ENCODE results near the gene MT3. TPM values are rescaled to one million over a fixed set of nuclear protein-coding genes. Genes with fewer than 3 reads are reported as not detected.

The MT3 gene
- total RNA-seq (ENCODE audit: low replicate concordance) = not detected in 2 replicates

GRCh38 chr16:56589141-56590039 is at the start of gene MT3:
Gene MT3, plus strand, starts transcription at chr16:56589528. Its CDS starts 63 bp downstream, at chr16:56589591.
- H3K27ac ChIP-seq = no peak within 1 kb of the TSS
- Mint-ChIP-seq H3K27me3 (ENCODE audit: insufficient read depth, low read depth) (peaks cover 42% of the 10 kb centered on the region), H3K9me3 (peaks cover 2% of the 10 kb centered on the region), H3K4me1 (peaks cover 6% of the 10 kb centered on the region), H3K4me3 (peak within 1 kb of the TSS; percentile 89), H3K27ac (no peak within 1 kb of the TSS), H3K36me3 (peaks cover 3% of the 10 kb centered on the region)
- peaks cover 3% of the 10 kb centered on the region for H3K4me1 ChIP-seq
- peak within 1 kb of the TSS; percentile 85 for H2AFZ ChIP-seq (replicated peaks)
- H3F3A ChIP-seq (ENCODE audit: low read depth) = no peaks in the 10 kb centered on the region
- DNase-seq (ENCODE audit: low spot score) = peak; percentile 85
- peak within 1 kb of the TSS; percentile 66 for H3K4me3 ChIP-seq
- H3K27me3 ChIP-seq = peaks cover 95% of the 10 kb centered on the region
- H3K79me2 ChIP-seq (ENCODE audit: low read depth) = no peaks in the 10 kb centered on the region
- H3K9ac ChIP-seq = no peak within 1 kb of the TSS
- TF ChIP-seq EZH2 (IDR thresholded peaks at IDR 0.05) (peak; percentile 82), EZH2phosphoT487 (IDR thresholded peaks at IDR 0.05) (peak; percentile 62)
- TF ChIP-seq, protein P1, sequence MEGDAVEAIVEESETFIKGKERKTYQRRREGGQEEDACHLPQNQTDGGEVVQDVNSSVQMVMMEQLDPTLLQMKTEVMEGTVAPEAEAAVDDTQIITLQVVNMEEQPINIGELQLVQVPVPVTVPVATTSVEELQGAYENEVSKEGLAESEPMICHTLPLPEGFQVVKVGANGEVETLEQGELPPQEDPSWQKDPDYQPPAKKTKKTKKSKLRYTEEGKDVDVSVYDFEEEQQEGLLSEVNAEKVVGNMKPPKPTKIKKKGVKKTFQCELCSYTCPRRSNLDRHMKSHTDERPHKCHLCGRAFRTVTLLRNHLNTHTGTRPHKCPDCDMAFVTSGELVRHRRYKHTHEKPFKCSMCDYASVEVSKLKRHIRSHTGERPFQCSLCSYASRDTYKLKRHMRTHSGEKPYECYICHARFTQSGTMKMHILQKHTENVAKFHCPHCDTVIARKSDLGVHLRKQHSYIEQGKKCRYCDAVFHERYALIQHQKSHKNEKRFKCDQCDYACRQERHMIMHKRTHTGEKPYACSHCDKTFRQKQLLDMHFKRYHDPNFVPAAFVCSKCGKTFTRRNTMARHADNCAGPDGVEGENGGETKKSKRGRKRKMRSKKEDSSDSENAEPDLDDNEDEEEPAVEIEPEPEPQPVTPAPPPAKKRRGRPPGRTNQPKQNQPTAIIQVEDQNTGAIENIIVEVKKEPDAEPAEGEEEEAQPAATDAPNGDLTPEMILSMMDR (IDR thresholded peaks at IDR 0.05) = no peak
- H4K20me1 ChIP-seq (ENCODE audit: low read depth) = peaks cover 11% of the 10 kb centered on the region
- no peaks in the 10 kb centered on the region for H3K9me3 ChIP-seq (ENCODE audit: low read depth)
- no peaks in the 10 kb centered on the region for H3K36me3 ChIP-seq
- H3K4me2 ChIP-seq = peak within 1 kb of the TSS; percentile 100

- Mint-ChIP-seq H3K4me3 (no peak overlapping the region), H3K27ac (no peak overlapping the region), H3K27me3 (ENCODE audit: insufficient read depth, low read depth) (peaks cover 6% of the 10 kb centered on the region), H3K9me3 (peaks cover 11% of the 10 kb centered on the region), H3K36me3 (no peaks in the 10 kb centered on the region), H3K4me1 (peaks cover 3% of the 10 kb centered on the region)
- no peak for TF ChIP-seq EZH2phosphoT487 (IDR thresholded peaks at IDR 0.05)
- TF ChIP-seq, protein P1 (IDR thresholded peaks at IDR 0.05) = no peak
- no peak for TF ChIP-seq EZH2 (IDR thresholded peaks at IDR 0.05)
- H3K9ac ChIP-seq = no peak overlapping the region
- H3K9me3 ChIP-seq (ENCODE audit: low read depth) = no peaks in the 10 kb centered on the region
- no peak for DNase-seq (ENCODE audit: low spot score)
- no peak overlapping the region for H2AFZ ChIP-seq (replicated peaks)
- H3K4me3 ChIP-seq = no peak overlapping the region
- no peaks in the 10 kb centered on the region for H3K79me2 ChIP-seq (ENCODE audit: low read depth)
- no peaks in the 10 kb centered on the region for H3K4me1 ChIP-seq
- H3K4me2 ChIP-seq = no peak overlapping the region
- peaks cover 2% of the 10 kb centered on the region for H3K27me3 ChIP-seq
- H4K20me1 ChIP-seq (ENCODE audit: low read depth) = no peaks in the 10 kb centered on the region
- no peaks in the 10 kb centered on the region for H3K36me3 ChIP-seq
- no peak overlapping the region for H3K27ac ChIP-seq
- H3F3A ChIP-seq (ENCODE audit: low read depth) = no peaks in the 10 kb centered on the region
Measured at GRCh38 chr16:56539656-56540055, 49.7 kb upstream of the MT3 start.

DNA sequence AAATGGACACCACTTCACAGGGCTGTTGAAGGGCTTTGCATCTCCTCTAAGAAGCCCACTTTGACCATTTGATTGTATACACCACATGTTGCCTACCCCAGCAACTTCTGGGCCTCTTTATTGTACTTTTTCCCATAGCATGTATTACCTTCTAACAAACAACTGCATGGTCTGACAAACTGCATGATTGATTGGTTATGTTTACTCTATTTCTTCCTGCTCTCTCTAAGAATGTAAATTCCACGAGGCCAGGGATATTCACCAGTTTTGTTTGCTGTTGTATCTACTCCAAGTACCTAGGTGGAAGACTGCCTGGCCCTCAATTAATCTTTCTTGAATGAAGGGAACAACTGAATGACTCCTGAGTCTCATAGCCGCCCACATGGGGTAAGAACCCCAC is 47.3 kb upstream of the MT3 start:
- H3K4me1 Mint-ChIP-seq = peaks cover 17% of the 10 kb centered on the region
- Histone ChIP-seq H3F3A (ENCODE audit: low read depth) (peaks cover 14% of the 10 kb centered on the region), H3K4me3 (no peak overlapping the region), H3K27ac (no peak overlapping the region), H3K27me3 (no peaks in the 10 kb centered on the region), H3K4me1 (peaks cover 6% of the 10 kb centered on the region), H3K36me3 (no peaks in the 10 kb centered on the region), H3K9ac (no peak overlapping the region), H4K20me1 (ENCODE audit: low read depth) (peaks cover 3% of the 10 kb centered on the region), H3K79me2 (ENCODE audit: low read depth) (no peaks in the 10 kb centered on the region), H3K4me2 (no peak overlapping the region), H3K9me3 (ENCODE audit: low read depth) (no peaks in the 10 kb centered on the region), H2AFZ (replicated peaks) (no peak overlapping the region)
- DNase-seq (ENCODE audit: low spot score) = no peak
- peaks cover 10% of the 10 kb centered on the region for H3K27me3 Mint-ChIP-seq (ENCODE audit: insufficient read depth, low read depth)
- no peaks in the 10 kb centered on the region for H3K36me3 Mint-ChIP-seq
- H3K4me3 Mint-ChIP-seq = no peak overlapping the region
- TF ChIP-seq EZH2 (IDR thresholded peaks at IDR 0.05) (no peak), EZH2phosphoT487 (IDR thresholded peaks at IDR 0.05) (no peak)
- TF ChIP-seq, protein P1 (IDR thresholded peaks at IDR 0.05) = no peak
- H3K27ac Mint-ChIP-seq = no peak overlapping the region
- H3K9me3 Mint-ChIP-seq = peaks cover 11% of the 10 kb centered on the region

Measured in neural progenitor cell (in vitro differentiated cells).